ENCODE data around the gene CERS2. TPM values are rescaled to one million over a fixed set of nuclear protein-coding genes. Genes with fewer than 3 reads are reported as not detected.
A peak's percentile ranks its signal among the peaks of the same experiment; 100 is the strongest.

The CERS2 gene
- total RNA-seq, 4 donors from 2014 or later = 15.0 to 29.1 (median 24.0) TPM

- TF ChIP-seq POLR2A (IDR thresholded peaks at IDR 0.05) (no peak), CTCF (IDR thresholded peaks at IDR 0.05 in 4 of 5, conservative IDR thresholded peaks at IDR 0.05 in 1 of 5) (no peak)
- Histone ChIP-seq H3K27me3 (no peaks in the 10 kb centered on the region), H3K4me3 (no peak overlapping the region), H3K9me3 (no peaks in the 10 kb centered on the region), H3K27ac (no peak overlapping the region), H3K4me1 (peaks cover 34 to 44% of the 10 kb centered on the region in 2 donors), H3K36me3 (peaks cover 0 to 10% of the 10 kb centered on the region in 2 donors)
- ATAC-seq (no peak), DNase-seq (no peak)
- in situ Hi-C loops (cut with MboI; ENCODE audit: low sequenced_read_pairs in 4 of 4) = no loop called here
- intact Hi-C loops (cut with DNase I; ENCODE audit: low total_unique reads) = loop anchor here (10.0 kb wide), 1 partner anchor 814 kb away; no protein-coding TSS in a partner anchor
Measured at GRCh38 chr1:151010346-151010726, 35.7 kb upstream of the CERS2 start.

- H3K4me1 ChIP-seq = peaks cover 39 to 49% of the 10 kb centered on the region in 2 donors
- H3K9me3 ChIP-seq = no peaks in the 10 kb centered on the region
- H3K4me3 ChIP-seq = peak overlapping the region in 1 of 4 donors; percentile 89
- H3K36me3 ChIP-seq = peaks cover 0 to 10% of the 10 kb centered on the region in 2 donors
- intact Hi-C loops (cut with DNase I; ENCODE audit: low total_unique reads) = loop anchor here (5.0 to 10.0 kb wide), 7 partner anchors 38 to 815 kb away; partner anchors contain the start of genes CDC42SE1, CERS2, ENSA and PSMD4
- peak overlapping the region; percentile 89 to 95 (median 94) for H3K27ac ChIP-seq
- TF ChIP-seq POLR2A (IDR thresholded peaks at IDR 0.05) = no peak
- TF ChIP-seq CTCF (IDR thresholded peaks at IDR 0.05 in 4 of 5, conservative IDR thresholded peaks at IDR 0.05 in 1 of 5) = no peak
- ATAC-seq (no peak), DNase-seq (no peak)
- in situ Hi-C loops (cut with MboI; ENCODE audit: low sequenced_read_pairs in 4 of 4) = no loop called here
- no peaks in the 10 kb centered on the region for H3K27me3 ChIP-seq
Measured at GRCh38 chr1:151009674-151010345, 35.2 kb upstream of the CERS2 start.

GRCh38 chr1:151009206-151009587 lies 34.6 kb upstream of the CERS2 start:
- in situ Hi-C loops (cut with MboI; ENCODE audit: low sequenced_read_pairs in 4 of 4) (no loop called here), intact Hi-C loops (cut with DNase I; ENCODE audit: low total_unique reads) (loop anchor here (5.0 to 10.0 kb wide), 6 partner anchors 37 to 447 kb away; partner anchors contain the start of genes CDC42SE1, CERS2, ENSA and PSMD4)
- no peaks in the 10 kb centered on the region for H3K27me3 ChIP-seq
- ATAC-seq = no peak
- peak overlapping the region; percentile 60 to 91 (median 86) for H3K4me3 ChIP-seq
- H3K9me3 ChIP-seq = no peaks in the 10 kb centered on the region
- no peak for DNase-seq
- peaks cover 0 to 10% of the 10 kb centered on the region in 2 donors for H3K36me3 ChIP-seq
- peaks cover 45 to 54% of the 10 kb centered on the region in 2 donors for H3K4me1 ChIP-seq
- TF ChIP-seq POLR2A (IDR thresholded peaks at IDR 0.05) (no peak), CTCF (IDR thresholded peaks at IDR 0.05 in 4 of 5, conservative IDR thresholded peaks at IDR 0.05 in 1 of 5) (no peak)
- peak overlapping the region; percentile 89 to 95 (median 94) for H3K27ac ChIP-seq

GRCh38 chr1:151008244-151009205 lies 33.9 kb upstream of the CERS2 start, which contains the start of gene PRUNE1:
TSS of gene PRUNE1 (plus strand) at chr1:151008449. CDS start at chr1:151008633, 184 bp downstream.
- H3K27me3 ChIP-seq = no peaks in the 10 kb centered on the region
- ATAC-seq = peak; percentile 79 to 80
- no peaks in the 10 kb centered on the region for H3K9me3 ChIP-seq
- peak in 4 of 5 experiments; percentile 24 to 33 (median 26) for TF ChIP-seq CTCF (IDR thresholded peaks at IDR 0.05 in 4 of 5, conservative IDR thresholded peaks at IDR 0.05 in 1 of 5)
- TF ChIP-seq POLR2A (IDR thresholded peaks at IDR 0.05) = peak; percentile 65 to 72
- intact Hi-C loops (cut with DNase I; ENCODE audit: low total_unique reads) = loop anchor here (5.0 to 10.0 kb wide), 6 partner anchors 36 to 446 kb away; partner anchors contain the start of genes CDC42SE1, CERS2, ENSA and PSMD4
- peaks cover 52 to 61% of the 10 kb centered on the region in 2 donors for H3K4me1 ChIP-seq
- peak within 1 kb of the TSS; percentile 60 to 91 (median 86) for H3K4me3 ChIP-seq
- in situ Hi-C loops (cut with MboI; ENCODE audit: low sequenced_read_pairs in 4 of 4) = no loop called here
- DNase-seq = peak; percentile 93 to 96
- H3K36me3 ChIP-seq = peaks cover 0 to 8% of the 10 kb centered on the region in 2 donors
- peak within 1 kb of the TSS; percentile 89 to 95 (median 94) for H3K27ac ChIP-seq

All from gastrocnemius medialis (tissue), 4 donors.